Osteocyte (in vitro differentiated cells): ENCODE data around the gene MCM5. TPM values are rescaled to one million over a fixed set of nuclear protein-coding genes. Genes with fewer than 3 reads are reported as not detected.

Source experiments
- DNase-seq: peaks from one replicate; pipeline ENCODE4 v3.0.0; 2021; ENCODE audit warnings: mixed read lengths; ENCODE audit not compliant: unreplicated experiment; ENCODE audit errors: extremely low spot score
- H3K27ac Mint-ChIP-seq: one replicate; pipeline ENCODE4 v1.8.0; 2021; ENCODE audit warnings: mild to moderate bottlenecking, mixed read lengths; ENCODE audit not compliant: unreplicated experiment
- H3K27me3 Mint-ChIP-seq: one replicate; pipeline ENCODE4 v1.8.0; 2021; ENCODE audit warnings: mixed read lengths; ENCODE audit not compliant: unreplicated experiment
- H3K36me3 Mint-ChIP-seq: one replicate; pipeline ENCODE4 v1.8.0; 2021; ENCODE audit warnings: mixed read lengths; ENCODE audit not compliant: unreplicated experiment
- H3K4me1 Mint-ChIP-seq: one replicate; pipeline ENCODE4 v1.8.0; 2021; ENCODE audit warnings: mixed read lengths; ENCODE audit not compliant: unreplicated experiment
- H3K4me3 Mint-ChIP-seq: one replicate; pipeline ENCODE4 v1.8.0; 2021; ENCODE audit warnings: mild to moderate bottlenecking, moderate library complexity, mixed read lengths; ENCODE audit not compliant: unreplicated experiment
- H3K9me3 Mint-ChIP-seq: one replicate; pipeline ENCODE4 v1.8.0; 2021; ENCODE audit warnings: mixed read lengths; ENCODE audit not compliant: unreplicated experiment
- total RNA-seq: library from RNA; stranded (reverse); gene quantifications from 2 replicates; pipeline ENCODE4 v1.2.1, GENCODE V29; 2021
- TF ChIP-seq, protein P1 (sequence below): fragments of 200-600 bp; sonication (generic); IDR thresholded peaks from 2 replicates; pipeline ENCODE4 v1.5.0; 2021; ENCODE audit warnings: antibody characterized with exemption, mild to moderate bottlenecking, moderate library complexity

The MCM5 gene
- total RNA-seq, 1 donor from 2014 or later, result 28.5 TPM

DNA sequence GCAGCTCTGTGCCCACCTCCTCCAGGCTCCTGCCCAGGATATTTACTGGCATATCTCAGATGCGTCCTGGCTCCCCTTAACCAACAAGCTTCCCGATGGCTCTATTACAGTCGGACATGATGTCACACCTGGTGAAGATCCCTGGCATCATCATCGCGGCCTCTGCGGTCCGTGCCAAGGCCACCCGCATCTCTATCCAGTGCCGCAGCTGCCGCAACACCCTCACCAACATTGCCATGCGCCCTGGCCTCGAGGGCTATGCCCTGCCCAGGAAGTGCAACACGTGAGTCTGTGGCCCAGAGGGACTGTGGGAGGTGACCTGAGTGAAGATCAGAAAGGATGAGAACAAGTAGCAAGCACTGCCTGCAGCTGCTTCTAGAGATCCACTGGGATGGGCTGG is 6.5 kb downstream of the MCM5 start:
- Mint-ChIP-seq H3K9me3 (no peaks in the 10 kb centered on the region), H3K27me3 (no peaks in the 10 kb centered on the region), H3K27ac (no peak overlapping the region), H3K4me1 (no peaks in the 10 kb centered on the region), H3K4me3 (no peak overlapping the region), H3K36me3 (peaks cover 17% of the 10 kb centered on the region)
- no peak for DNase-seq
- TF ChIP-seq, protein P1, sequence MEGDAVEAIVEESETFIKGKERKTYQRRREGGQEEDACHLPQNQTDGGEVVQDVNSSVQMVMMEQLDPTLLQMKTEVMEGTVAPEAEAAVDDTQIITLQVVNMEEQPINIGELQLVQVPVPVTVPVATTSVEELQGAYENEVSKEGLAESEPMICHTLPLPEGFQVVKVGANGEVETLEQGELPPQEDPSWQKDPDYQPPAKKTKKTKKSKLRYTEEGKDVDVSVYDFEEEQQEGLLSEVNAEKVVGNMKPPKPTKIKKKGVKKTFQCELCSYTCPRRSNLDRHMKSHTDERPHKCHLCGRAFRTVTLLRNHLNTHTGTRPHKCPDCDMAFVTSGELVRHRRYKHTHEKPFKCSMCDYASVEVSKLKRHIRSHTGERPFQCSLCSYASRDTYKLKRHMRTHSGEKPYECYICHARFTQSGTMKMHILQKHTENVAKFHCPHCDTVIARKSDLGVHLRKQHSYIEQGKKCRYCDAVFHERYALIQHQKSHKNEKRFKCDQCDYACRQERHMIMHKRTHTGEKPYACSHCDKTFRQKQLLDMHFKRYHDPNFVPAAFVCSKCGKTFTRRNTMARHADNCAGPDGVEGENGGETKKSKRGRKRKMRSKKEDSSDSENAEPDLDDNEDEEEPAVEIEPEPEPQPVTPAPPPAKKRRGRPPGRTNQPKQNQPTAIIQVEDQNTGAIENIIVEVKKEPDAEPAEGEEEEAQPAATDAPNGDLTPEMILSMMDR, result no peak

DNA sequence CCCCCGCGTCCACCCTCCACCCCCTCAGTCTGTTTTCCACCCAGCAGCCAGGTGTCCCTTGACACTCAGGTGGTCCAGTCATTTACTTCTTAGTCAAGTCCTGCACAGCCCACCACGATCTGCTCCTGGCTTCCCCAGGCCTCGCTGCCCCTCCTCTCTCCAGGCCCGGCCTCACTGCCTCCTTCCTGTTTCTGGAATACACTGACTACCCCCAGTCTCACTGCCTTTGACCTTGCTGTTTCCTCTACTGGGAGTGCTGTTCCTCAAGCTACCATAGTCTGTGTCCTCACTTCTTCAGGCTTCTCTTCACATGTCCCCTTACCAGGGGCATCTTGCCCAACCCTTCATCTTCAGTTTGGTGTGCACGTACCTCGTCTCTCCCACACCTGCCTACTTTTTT is 7.4 kb downstream of the MCM5 start:
- DNase-seq, result no peak
- Mint-ChIP-seq H3K4me3 (no peak overlapping the region), H3K27me3 (no peaks in the 10 kb centered on the region), H3K4me1 (no peaks in the 10 kb centered on the region), H3K36me3 (peaks cover 17% of the 10 kb centered on the region), H3K27ac (no peak overlapping the region), H3K9me3 (no peaks in the 10 kb centered on the region)
- TF ChIP-seq, protein P1, result no peak

DNA sequence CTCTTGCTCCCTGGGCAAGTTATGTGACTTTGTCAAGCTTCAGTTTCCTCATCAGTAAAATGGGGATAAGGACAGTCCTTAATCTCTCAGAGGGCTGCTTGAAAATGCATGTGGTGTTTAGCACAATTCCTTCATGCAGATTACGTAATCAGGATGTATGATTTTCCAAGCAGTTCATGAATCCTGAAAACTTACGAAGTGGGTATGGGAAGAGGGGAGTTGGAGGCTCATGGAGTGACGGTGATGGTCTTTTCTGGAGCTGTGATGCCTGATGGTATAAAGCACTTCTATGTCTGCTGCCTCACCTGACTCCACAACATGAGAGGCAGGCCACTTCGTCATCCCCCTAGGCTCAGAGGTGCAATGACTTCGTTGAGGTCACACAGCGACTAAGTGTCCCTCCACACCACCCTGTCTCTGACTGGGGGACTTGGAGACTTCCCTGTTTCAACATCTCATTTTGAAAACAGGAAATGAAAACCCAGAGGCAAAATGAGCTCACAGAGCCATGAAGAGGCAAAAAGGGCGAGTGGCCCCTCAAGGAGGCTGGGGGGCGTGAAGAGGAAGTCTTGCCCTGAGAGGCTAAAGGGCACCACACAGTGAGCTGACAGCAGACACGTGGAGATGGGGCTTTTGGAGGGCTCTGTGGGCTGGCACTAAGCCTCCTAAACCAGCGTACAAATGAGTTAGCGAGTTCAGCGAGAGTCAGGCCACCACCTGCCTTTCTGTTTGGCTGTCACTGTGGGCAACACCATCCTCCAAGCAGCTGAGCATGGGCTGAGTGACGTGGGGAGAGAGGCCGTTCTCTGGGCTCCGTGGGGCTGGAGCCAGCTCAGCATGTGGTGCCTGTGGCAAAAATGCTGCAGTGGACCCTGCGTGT is 10.1 kb downstream of the MCM5 start:
- Mint-ChIP-seq H3K4me1 (no peaks in the 10 kb centered on the region), H3K27me3 (no peaks in the 10 kb centered on the region), H3K36me3 (peaks cover 17% of the 10 kb centered on the region), H3K27ac (no peak overlapping the region), H3K4me3 (no peak overlapping the region), H3K9me3 (no peaks in the 10 kb centered on the region)
- no peak for DNase-seq
- TF ChIP-seq, protein P1, result no peak

DNA sequence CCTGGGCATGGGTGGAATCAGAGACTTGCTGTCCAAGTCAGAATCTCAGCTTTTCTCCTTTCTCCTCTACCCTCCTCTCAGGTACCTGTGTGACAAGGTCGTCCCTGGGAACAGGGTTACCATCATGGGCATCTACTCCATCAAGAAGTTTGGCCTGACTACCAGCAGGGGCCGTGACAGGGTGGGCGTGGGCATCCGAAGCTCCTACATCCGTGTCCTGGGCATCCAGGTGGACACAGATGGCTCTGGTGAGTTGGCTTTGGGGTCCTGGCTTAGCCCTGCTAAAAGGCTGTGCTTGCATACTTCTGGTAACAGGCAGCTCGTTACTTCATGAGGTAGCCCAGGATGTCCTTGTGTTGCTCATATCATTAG is 10.7 kb downstream of the MCM5 start:
- TF ChIP-seq, protein P1, result no peak
- DNase-seq, result no peak
- Mint-ChIP-seq H3K36me3 (peaks cover 17% of the 10 kb centered on the region), H3K4me1 (no peaks in the 10 kb centered on the region), H3K27me3 (no peaks in the 10 kb centered on the region), H3K27ac (no peak overlapping the region), H3K9me3 (no peaks in the 10 kb centered on the region), H3K4me3 (no peak overlapping the region)

DNA sequence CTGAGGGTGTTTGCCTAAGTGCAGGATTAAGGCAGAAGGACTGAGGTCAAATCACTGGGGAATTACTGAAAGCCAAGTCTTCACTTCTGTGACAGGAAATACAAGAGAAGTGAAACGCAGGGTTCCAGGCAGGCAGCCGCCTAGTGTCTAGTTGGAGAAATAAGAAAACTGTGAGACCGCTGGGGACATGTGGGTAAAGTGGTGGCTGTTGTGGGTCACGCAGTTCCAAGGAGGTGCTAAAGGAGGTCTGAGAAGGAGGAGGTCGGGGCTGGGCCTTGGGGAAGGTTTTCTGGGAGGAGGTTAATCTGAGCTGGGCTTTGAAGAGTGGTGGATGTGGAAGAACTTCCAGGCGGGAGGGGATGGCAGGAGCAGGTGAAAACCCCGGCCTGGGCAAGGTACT is 11.2 kb downstream of the MCM5 start:
- TF ChIP-seq, protein P1, result no peak
- H3K36me3 Mint-ChIP-seq, result peaks cover 19% of the 10 kb centered on the region
- no peak for DNase-seq
- H3K27ac Mint-ChIP-seq, result no peak overlapping the region
- H3K27me3 Mint-ChIP-seq, result no peaks in the 10 kb centered on the region
- H3K9me3 Mint-ChIP-seq, result no peaks in the 10 kb centered on the region
- no peaks in the 10 kb centered on the region for H3K4me1 Mint-ChIP-seq
- no peak overlapping the region for H3K4me3 Mint-ChIP-seq
